B cell (primary cell): ENCODE results near the gene TMEM144.

Experiments used
- EZH2 ChIP-seq: IDR thresholded peaks from 2 replicates; pipeline ENCODE4 v1.6.1; 2012; ENCODE audit warnings: borderline replicate concordance, low read depth, mild to moderate bottlenecking, moderate library complexity, low read length; ENCODE audit not compliant: insufficient read depth, poor library complexity, severe bottlenecking
- TF ChIP-seq, protein P1 (sequence below): fragments of 200-600 bp; IDR thresholded peaks from one replicate; pipeline ENCODE4 v1.8.0; 2022; ENCODE audit warnings: antibody characterized with exemption, mild to moderate bottlenecking

DNA sequence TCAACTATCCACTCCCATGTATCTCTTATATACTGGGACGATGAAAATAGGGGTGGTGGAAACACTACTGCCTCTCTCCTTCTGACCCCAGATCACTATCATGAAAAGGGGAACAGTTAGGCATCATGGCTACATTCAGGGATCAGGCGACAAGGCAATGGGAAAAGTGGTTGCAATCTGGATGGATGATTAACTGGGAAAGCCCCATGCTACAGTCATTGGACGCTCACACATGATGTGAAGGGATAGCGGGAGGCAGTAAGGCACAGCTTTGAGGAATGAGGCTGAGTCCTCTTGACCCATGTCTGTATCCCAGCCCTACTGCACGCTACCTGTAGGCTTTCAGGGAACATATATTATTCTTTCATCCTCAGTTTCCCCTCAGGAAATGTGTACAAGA is 47.7 kb upstream of the TMEM144 start:
- TF ChIP-seq, protein P1, sequence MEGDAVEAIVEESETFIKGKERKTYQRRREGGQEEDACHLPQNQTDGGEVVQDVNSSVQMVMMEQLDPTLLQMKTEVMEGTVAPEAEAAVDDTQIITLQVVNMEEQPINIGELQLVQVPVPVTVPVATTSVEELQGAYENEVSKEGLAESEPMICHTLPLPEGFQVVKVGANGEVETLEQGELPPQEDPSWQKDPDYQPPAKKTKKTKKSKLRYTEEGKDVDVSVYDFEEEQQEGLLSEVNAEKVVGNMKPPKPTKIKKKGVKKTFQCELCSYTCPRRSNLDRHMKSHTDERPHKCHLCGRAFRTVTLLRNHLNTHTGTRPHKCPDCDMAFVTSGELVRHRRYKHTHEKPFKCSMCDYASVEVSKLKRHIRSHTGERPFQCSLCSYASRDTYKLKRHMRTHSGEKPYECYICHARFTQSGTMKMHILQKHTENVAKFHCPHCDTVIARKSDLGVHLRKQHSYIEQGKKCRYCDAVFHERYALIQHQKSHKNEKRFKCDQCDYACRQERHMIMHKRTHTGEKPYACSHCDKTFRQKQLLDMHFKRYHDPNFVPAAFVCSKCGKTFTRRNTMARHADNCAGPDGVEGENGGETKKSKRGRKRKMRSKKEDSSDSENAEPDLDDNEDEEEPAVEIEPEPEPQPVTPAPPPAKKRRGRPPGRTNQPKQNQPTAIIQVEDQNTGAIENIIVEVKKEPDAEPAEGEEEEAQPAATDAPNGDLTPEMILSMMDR: no peak
- no peak for TF ChIP-seq EZH2
